K562 (cell line): ENCODE data around the gene POU2AF1. TPM values are rescaled to one million over a fixed set of nuclear protein-coding genes. Genes with fewer than 3 reads are reported as not detected.

Source experiments
- ATAC-seq: fragments of 200-7000 bp; cut with Tn5 transposase; 3 replicates; pipeline ENCODE4 v1.9.1; 2020; ENCODE audit warnings: moderate library complexity
- BruUV-seq: library from RNA; stranded (reverse); fragments of 400-500 nt; replicated peaks from 2 replicates; lab custom pipeline; 2021; lab: Mats Ljungman, UMichigan
- CTCF ChIA-PET: fragments of 300-600 bp; formaldehyde crosslinking; extraction: SDS; loops from one replicate; lab custom pipeline; 2021; ENCODE audit warnings: low intra/inter-chr PET ratio; lab: Yijun Ruan, JAX
- POLR2A ChIA-PET: fragments of 300-600, 350-650 bp; sonication (Branson Sonifier 250); formaldehyde crosslinking; extraction: SDS; loops from one replicate; lab custom pipeline; 2021; ENCODE audit warnings: antibody characterized with exemption, inconsistent platforms; lab: Yijun Ruan, JAX
- DNase-seq, 4 experiments: peaks; one replicate each; pipeline versions ENCODE4 v3.0.0 to v3.0.0-alpha.2; 2011 to 2018; ENCODE audit warnings: low spot score in 3 of 4, mixed read lengths in 3 of 4; ENCODE audit errors: extremely low read depth in 1 of 4
- FAIRE-seq: peaks from 2 replicates; lab custom pipeline; 2011; peaks lifted over from hg19 to GRCh38; lab: Jason Lieb, UNC
- H2AFZ ChIP-seq: 2 replicates; pipeline ENCODE4 v1.6.0; 2011; ENCODE audit warnings: low read depth, low read length, control low read depth, inconsistent platforms
- H3K27ac ChIP-seq: fragments of 200-600 bp; 3 replicates; pipeline ENCODE4 v1.8.0; 2011; ENCODE audit warnings: low read depth, mild to moderate bottlenecking, control low read depth, inconsistent platforms, low read length, moderate library complexity, mixed read lengths; ENCODE audit errors: extremely low read depth
- H3K27me3 ChIP-seq, 2 experiments: fragments of 300-600 bp in 1 of 2; 2 replicates in 1 of 2; 3 replicates in 1 of 2; pipeline versions ENCODE4 v1.6.0 to v1.8.0; 2011; ENCODE audit warnings: inconsistent platforms in 2 of 2, low read length in 2 of 2, mild to moderate bottlenecking in 1 of 2, mixed read lengths in 1 of 2, moderate library complexity in 1 of 2; ENCODE audit not compliant: control insufficient read depth in 2 of 2, insufficient read depth in 2 of 2
- H3K36me3 ChIP-seq: fragments of 300-600 bp; 3 replicates; pipeline ENCODE4 v1.8.0; 2011; ENCODE audit warnings: mild to moderate bottlenecking, low read length, inconsistent platforms; ENCODE audit not compliant: control insufficient read depth, insufficient read depth
- H3K4me1 ChIP-seq, 2 experiments: fragments of 200-600 bp in 1 of 2; replicated peaks in 1 of 2; 2 replicates in 1 of 2; 3 replicates in 1 of 2; pipeline versions ENCODE4 v1.5.1 to v1.8.0; 2011; ENCODE audit warnings: inconsistent platforms in 2 of 2, low read length in 2 of 2, mild to moderate bottlenecking in 1 of 2, mixed read lengths in 1 of 2, moderate library complexity in 1 of 2; ENCODE audit not compliant: control insufficient read depth in 2 of 2, insufficient read depth in 2 of 2
- H3K4me2 ChIP-seq: 2 replicates; pipeline ENCODE4 v1.6.1; 2011; ENCODE audit warnings: low read length, control low read depth, inconsistent platforms, mixed read lengths; ENCODE audit not compliant: insufficient read depth
- H3K4me3 ChIP-seq: fragments of 200-600 bp; sonication (generic), shearing (Covaris generic); 2 replicates; pipeline ENCODE4 v1.5.1; 2016; ENCODE audit warnings: control low read depth, inconsistent platforms
- H3K79me2 ChIP-seq: fragments of 200-600 bp; 3 replicates; pipeline ENCODE4 v1.8.0; 2011; ENCODE audit warnings: low read length, inconsistent platforms; ENCODE audit not compliant: control insufficient read depth, insufficient read depth
- H3K9ac ChIP-seq, 2 experiments: 2 replicates each; pipeline versions ENCODE4 v1.6.0 to v1.6.1; 2011; ENCODE audit warnings: low read depth in 2 of 2, low read length in 2 of 2, control low read depth in 1 of 2, inconsistent platforms in 1 of 2, mild to moderate bottlenecking in 1 of 2, mixed read lengths in 1 of 2; ENCODE audit not compliant: insufficient read depth in 1 of 2
- H3K9me1 ChIP-seq: one replicate; pipeline ENCODE4 v1.6.0; 2011; ENCODE audit warnings: inconsistent platforms, mild to moderate bottlenecking, low read length, moderate library complexity; ENCODE audit not compliant: control insufficient read depth, insufficient read depth
- H3K9me3 ChIP-seq: replicated peaks from 2 replicates; pipeline ENCODE4 v1.5.1; 2011; ENCODE audit warnings: low read depth, low read length, inconsistent platforms; ENCODE audit not compliant: control insufficient read depth, insufficient read depth
- H4K20me1 ChIP-seq: replicated peaks from 2 replicates; pipeline ENCODE4 v1.6.1; 2011; ENCODE audit warnings: low read length, inconsistent platforms, mixed read lengths; ENCODE audit not compliant: control insufficient read depth, insufficient read depth
- FOXK1 ChIP-seq: sonication (generic); formaldehyde crosslinking; IDR thresholded peaks from 2 replicates; pipeline ENCODE4 v1.8.0; 2022; ENCODE audit warnings: missing genetic modification reagents, mild to moderate bottlenecking, borderline replicate concordance
- NRF1 ChIP-seq, 2 experiments: fragments of 450-650 bp; IDR thresholded peaks in 1 of 2; conservative IDR thresholded peaks in 1 of 2; 2 replicates each; pipeline ENCODE4 v1.6.1; 2014; ENCODE audit warnings: mild to moderate bottlenecking in 2 of 2
- PRPF4 ChIP-seq: fragments of 200-400 bp; formaldehyde crosslinking; IDR thresholded peaks from one replicate; pipeline ENCODE4 v1.6.1; 2017; ENCODE audit warnings: low read length, low read depth, mild to moderate bottlenecking; ENCODE audit not compliant: insufficient read depth, poor library complexity, severe bottlenecking
- WHSC1 ChIP-seq: IDR thresholded peaks from one replicate; pipeline ENCODE4 v1.6.1; 2012; ENCODE audit warnings: low read length, control low read depth, inconsistent platforms
- ZBTB7A ChIP-seq: IDR thresholded peaks from 2 replicates; pipeline ENCODE4 v1.6.1; 2011; ENCODE audit warnings: low read depth, mild to moderate bottlenecking, low read length, moderate library complexity, borderline replicate concordance; ENCODE audit not compliant: control insufficient read depth
- ZBTB9 ChIP-seq: fragments of 450-650 bp; formaldehyde crosslinking; IDR thresholded peaks from 2 replicates; pipeline ENCODE4 v1.4.0; 2020; ENCODE audit warnings: mild to moderate bottlenecking, moderate library complexity
- ZFP30 ChIP-seq: fragments of 250-450 bp; sonication (Bioruptor Pico); IDR thresholded peaks from 2 replicates; pipeline ENCODE4 v1.8.0; 2022; ENCODE audit warnings: moderate library complexity, mild to moderate bottlenecking, inconsistent platforms, borderline replicate concordance
- ZNF124 ChIP-seq: sonication (generic); formaldehyde crosslinking; IDR thresholded peaks from 2 replicates; pipeline ENCODE4 v1.8.1; 2022; ENCODE audit warnings: missing genetic modification reagents
- ZNF197 ChIP-seq: fragments of 200-800 bp; sonication (Bioruptor generic); IDR thresholded peaks from 2 replicates; pipeline ENCODE4 v1.6.1; 2016; ENCODE audit warnings: low read depth, missing genetic modification characterization, missing compliant biosample characterization
- ZNF41 ChIP-seq: fragments of 250-450 bp; sonication (Bioruptor Pico); conservative IDR thresholded peaks from 2 replicates; pipeline ENCODE4 v1.4.0; 2020; ENCODE audit warnings: mild to moderate bottlenecking
- WGBS: fragments of 100-300 bp; shearing (Covaris generic); methylation state at CpG from one replicate; pipeline ENCODE4 v1.1.6; 2016; ENCODE audit warnings: low coverage, mixed read lengths; ENCODE audit not compliant: insufficient coverage; ENCODE audit errors: missing lambda C conversion rate; 5-methylcytosine and 5-hydroxymethylcytosine counted together
- in situ Hi-C: fragments of 300-500 bp; cut with MboI; formaldehyde crosslinking; loops from 4 replicates; pipeline ENCODE4 v1.15.0; 2018; ENCODE audit warnings: inconsistent platforms, mixed read lengths
- intact Hi-C: fragments of 100-400 bp; cut with micrococcal nuclease; formaldehyde crosslinking; loops from 2 replicates; pipeline ENCODE4 v1.14.2; 2022
- polyA plus RNA-seq, 8 experiments: library from polyadenylated mRNA; depleted of rRNA in 4 of 8; stranded (reverse) in 5 of 8; unstranded in 3 of 8; fragments of >200 nt; fragmentation: Nextera tagmentation in 2 of 8; fragmentation: Illumina TruSeq in 1 of 8; extraction: Ambion mirVana in 2 of 8; extraction: Trizol in 1 of 8; gene quantifications; 2 replicates each; pipeline versions ENCODE4 v1.2.1 to v1.2.3, GENCODE V29; 2011 to 2014; ENCODE audit warnings: inconsistent platforms in 1 of 8, missing spikeins in 1 of 8
- total RNA-seq, 7 experiments: library from RNA; depleted of rRNA in 6 of 7; stranded (reverse); fragments of >200 nt in 6 of 7; fragmentation: Illumina TruSeq in 2 of 7; extraction: Trizol in 2 of 7; gene quantifications; 2 replicates each; pipeline versions ENCODE4 v1.2.1 to v1.2.3, GENCODE V29; 2011 to 2021; ENCODE audit warnings: low replicate concordance in 1 of 7

Gene POU2AF1
- total and polyA plus RNA-seq, 9 of the 15 experiments (the other 6 are each of a cell fraction or from before 2014, with no cell fraction given): 0.09 TPM; not detected in 8

GRCh38 chr11:111426617-111427016 lies 47.5 kb upstream of the POU2AF1 start:
- Histone ChIP-seq H3K9ac (no peak overlapping the region), H3K27ac (no peak overlapping the region), H3K27me3 (peaks cover 2 to 9% of the 10 kb centered on the region in 2 experiments; a peak in 2 of 5 replicates), H3K4me1 (no peaks in the 10 kb centered on the region), H3K79me2 (no peaks in the 10 kb centered on the region), H3K4me3 (no peak overlapping the region), H2AFZ (no peak overlapping the region), H3K9me1 (no peaks in the 10 kb centered on the region), H3K4me2 (no peak overlapping the region), H3K9me3 (no peaks in the 10 kb centered on the region), H3K36me3 (no peaks in the 10 kb centered on the region), H4K20me1 (no peaks in the 10 kb centered on the region)
- ATAC-seq (no peak), FAIRE-seq (no peak), DNase-seq (no peak)
- BruUV-seq: no TSS peak
- CTCF ChIA-PET: interaction anchor here (0.7 kb wide), 1 partner anchor 145 kb away, joined by 3 read pairs; no protein-coding TSS in a partner anchor
- 0% methylated on average over 6 of the region's 6 CpGs for whole genome bisulfite sequencing
- POLR2A ChIA-PET: no interaction called here
- intact Hi-C loops: loop anchor here (5.0 to 10.0 kb wide), 2 partner anchors 74 to 992 kb away; no protein-coding TSS in a partner anchor
- in situ Hi-C loops: no loop called here
- TF ChIP-seq ZNF197 (CRISPR knock-in tag) (no peak), PRPF4 (no peak), ZNF41 (CRISPR knock-in tag) (no peak), WHSC1 (no peak), ZBTB7A (no peak), ZFP30 (CRISPR knock-in tag) (no peak), ZNF124 (CRISPR knock-in tag) (no peak), FOXK1 (CRISPR knock-in tag) (no peak), NRF1 (conservative IDR thresholded peaks at IDR 0.05 in 1 of 2, IDR thresholded peaks at IDR 0.05 in 1 of 2) (no peak), ZBTB9 (CRISPR knock-in tag) (no peak)
